OCI-LY3 (cell line): ENCODE measurements around the gene LAMB4.

Experiments
- H2AFZ ChIP-seq: fragments of 200-600, 300-600 bp; shearing (Covaris generic); 2 replicates; pipeline ENCODE4 v1.6.0; 2014; ENCODE audit warnings: antibody characterized with exemption, low read depth, low read length
- H3K27ac ChIP-seq: fragments of 200-600, 300-600 bp; sonication (generic); 2 replicates; pipeline ENCODE4 v1.5.1; 2014; ENCODE audit warnings: mild to moderate bottlenecking, low read length, moderate library complexity, mixed read lengths
- H3K27me3 ChIP-seq: fragments of 200-600, 300-600 bp; sonication (generic); 2 replicates; pipeline ENCODE4 v1.6.1; 2014; ENCODE audit warnings: low read depth, low read length, mixed read lengths
- H3K36me3 ChIP-seq: fragments of 200-600, 300-600 bp; sonication (generic); replicated peaks from 2 replicates; pipeline ENCODE3; 2014; ENCODE audit warnings: low read depth, low read length, mixed read lengths
- H3K4me1 ChIP-seq: fragments of 300-600, 200-600 bp; sonication (generic); 2 replicates; pipeline ENCODE4 v1.6.1; 2014; ENCODE audit warnings: low read length, mixed read lengths
- H3K4me2 ChIP-seq: fragments of 200-600, 300-600 bp; sonication (generic); 2 replicates; pipeline ENCODE4 v1.6.1; 2014; ENCODE audit warnings: low read length, mixed read lengths
- H3K4me3 ChIP-seq: fragments of 300-600, 200-600 bp; sonication (generic); 2 replicates; pipeline ENCODE4 v1.5.1; 2014; ENCODE audit warnings: antibody characterized with exemption, mild to moderate bottlenecking, low read length, moderate library complexity
- H3K79me2 ChIP-seq: fragments of 300-600, 200-600 bp; shearing (Covaris generic); 2 replicates; pipeline ENCODE4 v1.6.1; 2014; ENCODE audit warnings: mild to moderate bottlenecking, low read length, mixed read lengths
- H3K9ac ChIP-seq: fragments of 300-600, 200-600 bp; shearing (Covaris generic); 2 replicates; pipeline ENCODE4 v1.6.0; 2014; ENCODE audit warnings: mild to moderate bottlenecking, low read length, moderate library complexity
- H3K9me3 ChIP-seq: fragments of 200-600, 300-600 bp; shearing (Covaris generic); 2 replicates; pipeline ENCODE4 v1.6.1; 2014; ENCODE audit warnings: low read length, mixed read lengths; ENCODE audit not compliant: insufficient read depth
- H4K20me1 ChIP-seq: fragments of 200-600, 300-600 bp; sonication (generic); 2 replicates; pipeline ENCODE4 v1.6.1; 2016; ENCODE audit warnings: low read length, mixed read lengths; ENCODE audit not compliant: insufficient read depth
- EZH2phosphoT487 ChIP-seq: fragments of 200-600 bp; shearing (Covaris generic); IDR thresholded peaks from 2 replicates; pipeline ENCODE4 v1.6.1; 2018; ENCODE audit warnings: antibody characterized with exemption, mixed run types, low read depth
- TF ChIP-seq, protein P1 (sequence below): fragments of 200-600, 300-600 bp; sonication (generic); IDR thresholded peaks from 2 replicates; pipeline ENCODE4 v1.5.1; 2014; ENCODE audit warnings: antibody characterized with exemption, low read length, low read depth

The LAMB4 gene

DNA sequence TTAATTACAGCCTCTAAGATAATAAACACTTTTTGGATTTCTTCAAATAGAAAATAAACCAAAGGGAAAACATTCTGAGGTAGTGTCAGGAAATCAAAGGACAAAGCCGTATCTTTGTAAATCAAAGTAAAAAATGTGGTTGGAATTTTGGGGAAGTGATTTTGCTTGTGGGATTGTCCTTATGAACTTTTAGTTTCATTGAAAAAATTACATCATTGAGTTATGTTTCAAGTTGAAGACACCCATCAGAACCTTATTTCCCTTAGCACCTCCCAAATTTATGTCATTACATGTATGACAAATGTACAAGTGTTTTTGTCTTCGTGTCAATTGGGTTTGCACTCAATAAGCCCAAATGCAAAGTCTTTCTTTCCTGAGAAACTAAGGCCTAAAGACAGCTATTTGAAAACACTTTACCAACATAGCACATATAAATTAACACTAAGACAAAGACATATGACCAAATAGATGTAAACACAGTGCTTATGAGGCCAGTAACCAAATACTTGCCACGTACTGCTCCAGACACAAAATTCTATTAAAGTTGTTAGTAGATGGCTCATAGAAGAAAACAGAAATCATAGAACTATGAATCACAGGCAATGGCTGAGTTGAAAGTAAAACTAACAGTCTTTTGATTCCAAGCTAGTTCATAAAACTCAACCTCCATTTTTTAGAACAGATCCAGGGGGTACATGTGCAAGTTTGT is 26.9 kb upstream of the LAMB4 start:
- Histone ChIP-seq H3K27ac (no peak overlapping the region), H3K4me1 (peaks cover 4% of the 10 kb centered on the region; the same call in 1 of the 2 replicates), H3K9me3 (no peaks in the 10 kb centered on the region), H3K9ac (no peak overlapping the region), H3K79me2 (no peaks in the 10 kb centered on the region), H2AFZ (no peak overlapping the region), H3K27me3 (no peaks in the 10 kb centered on the region), H4K20me1 (no peaks in the 10 kb centered on the region), H3K4me3 (no peak overlapping the region), H3K4me2 (no peak overlapping the region), H3K36me3 (peaks cover 27% of the 10 kb centered on the region)
- TF ChIP-seq EZH2phosphoT487, result no peak
- TF ChIP-seq, protein P1, sequence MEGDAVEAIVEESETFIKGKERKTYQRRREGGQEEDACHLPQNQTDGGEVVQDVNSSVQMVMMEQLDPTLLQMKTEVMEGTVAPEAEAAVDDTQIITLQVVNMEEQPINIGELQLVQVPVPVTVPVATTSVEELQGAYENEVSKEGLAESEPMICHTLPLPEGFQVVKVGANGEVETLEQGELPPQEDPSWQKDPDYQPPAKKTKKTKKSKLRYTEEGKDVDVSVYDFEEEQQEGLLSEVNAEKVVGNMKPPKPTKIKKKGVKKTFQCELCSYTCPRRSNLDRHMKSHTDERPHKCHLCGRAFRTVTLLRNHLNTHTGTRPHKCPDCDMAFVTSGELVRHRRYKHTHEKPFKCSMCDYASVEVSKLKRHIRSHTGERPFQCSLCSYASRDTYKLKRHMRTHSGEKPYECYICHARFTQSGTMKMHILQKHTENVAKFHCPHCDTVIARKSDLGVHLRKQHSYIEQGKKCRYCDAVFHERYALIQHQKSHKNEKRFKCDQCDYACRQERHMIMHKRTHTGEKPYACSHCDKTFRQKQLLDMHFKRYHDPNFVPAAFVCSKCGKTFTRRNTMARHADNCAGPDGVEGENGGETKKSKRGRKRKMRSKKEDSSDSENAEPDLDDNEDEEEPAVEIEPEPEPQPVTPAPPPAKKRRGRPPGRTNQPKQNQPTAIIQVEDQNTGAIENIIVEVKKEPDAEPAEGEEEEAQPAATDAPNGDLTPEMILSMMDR, result no peak

DNA sequence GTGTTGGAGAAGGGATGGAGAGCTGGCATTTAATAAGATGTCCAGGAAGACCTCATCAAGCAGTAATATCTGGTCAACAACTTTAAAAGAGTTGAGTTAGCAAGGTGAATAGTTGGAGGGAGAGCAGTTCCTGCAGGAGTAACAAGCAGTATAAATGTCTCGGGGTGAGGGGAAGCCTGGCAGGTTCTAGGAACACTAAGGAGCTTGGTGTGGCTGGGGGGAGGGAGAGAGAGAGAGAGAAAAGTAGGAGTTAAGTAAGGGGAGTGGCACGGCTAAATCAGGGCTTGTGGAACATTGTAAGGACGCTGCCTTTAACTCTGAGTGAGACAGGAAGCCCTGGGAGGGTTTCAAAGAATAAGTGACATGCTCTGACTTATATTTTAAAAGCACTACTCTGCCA is 22.0 kb upstream of the LAMB4 start:
- Histone ChIP-seq H3K27me3 (no peaks in the 10 kb centered on the region), H3K4me2 (no peak overlapping the region), H2AFZ (no peak overlapping the region), H3K79me2 (no peaks in the 10 kb centered on the region), H3K9ac (no peak overlapping the region), H4K20me1 (no peaks in the 10 kb centered on the region), H3K36me3 (peaks cover 34% of the 10 kb centered on the region), H3K4me1 (peaks cover 3% of the 10 kb centered on the region; the same call in 1 of the 2 replicates), H3K27ac (no peak overlapping the region), H3K9me3 (no peaks in the 10 kb centered on the region), H3K4me3 (no peak overlapping the region)
- no peak for TF ChIP-seq EZH2phosphoT487
- TF ChIP-seq, protein P1, result no peak

DNA sequence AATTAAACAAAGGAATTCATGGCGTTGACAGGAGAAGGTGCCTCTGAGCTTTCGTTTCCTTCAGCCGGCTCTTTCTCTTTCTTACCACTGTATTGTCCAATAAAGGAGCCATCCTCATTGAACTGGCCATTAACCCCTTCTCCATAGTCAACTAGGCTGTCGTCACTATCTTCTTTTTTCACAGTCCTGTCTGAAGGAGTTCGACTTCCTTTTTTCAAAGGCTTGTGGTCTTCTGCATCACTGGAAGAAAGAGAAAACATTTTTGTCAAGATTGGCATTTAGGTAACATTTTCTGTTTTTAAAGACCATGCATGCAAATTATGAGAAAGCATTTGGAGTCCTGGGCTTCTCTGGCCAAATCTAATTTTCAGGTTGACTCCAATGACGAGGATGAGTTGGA is 19.7 kb upstream of the LAMB4 start:
- Histone ChIP-seq H3K79me2 (no peaks in the 10 kb centered on the region), H3K36me3 (peaks cover 32% of the 10 kb centered on the region), H3K27me3 (no peaks in the 10 kb centered on the region), H3K9ac (no peak overlapping the region), H3K9me3 (no peaks in the 10 kb centered on the region), H3K4me3 (no peak overlapping the region), H4K20me1 (no peaks in the 10 kb centered on the region), H3K4me1 (no peaks in the 10 kb centered on the region), H2AFZ (no peak overlapping the region), H3K4me2 (no peak overlapping the region), H3K27ac (no peak overlapping the region)
- TF ChIP-seq, protein P1, result no peak
- TF ChIP-seq EZH2phosphoT487, result no peak

DNA sequence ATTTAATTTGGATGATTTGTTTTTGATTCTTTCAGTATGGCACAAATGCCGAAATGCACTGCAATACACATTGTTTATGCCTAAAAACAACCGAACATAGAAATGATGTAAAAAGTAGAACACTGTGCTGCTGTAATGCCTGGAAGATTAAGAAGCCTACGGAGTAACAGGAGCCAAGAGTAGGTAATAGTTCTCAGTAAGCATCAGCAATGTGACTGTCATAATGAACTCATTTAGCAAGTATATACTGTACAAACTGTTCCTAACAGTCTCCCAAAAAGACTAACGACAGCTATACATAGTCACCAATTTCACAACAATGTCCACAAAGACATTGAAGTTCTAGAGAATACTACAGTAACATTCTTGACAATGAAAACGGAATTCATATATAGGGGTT is 19.0 kb upstream of the LAMB4 start:
- no peaks in the 10 kb centered on the region for H3K9me3 ChIP-seq
- no peak overlapping the region for H2AFZ ChIP-seq
- H3K27me3 ChIP-seq, result no peaks in the 10 kb centered on the region
- no peaks in the 10 kb centered on the region for H3K4me1 ChIP-seq
- H3K4me3 ChIP-seq, result no peak overlapping the region
- peaks cover 32% of the 10 kb centered on the region for H3K36me3 ChIP-seq
- no peak overlapping the region for H3K27ac ChIP-seq
- no peaks in the 10 kb centered on the region for H3K79me2 ChIP-seq
- no peak overlapping the region for H3K4me2 ChIP-seq
- H4K20me1 ChIP-seq, result no peaks in the 10 kb centered on the region
- no peak overlapping the region for H3K9ac ChIP-seq
- TF ChIP-seq EZH2phosphoT487, result no peak
- TF ChIP-seq, protein P1, result no peak
